HuH-7.5 (cell line): ENCODE data around the gene PTPRN2.
"Not testable (repeated sequence)": the region's sequence is repeated elsewhere in the genome, so short reads cannot be mapped to it uniquely, and the experiment has no call there.

Experiments
- DNase-seq: peaks from one replicate; pipeline ENCODE4 v3.0.0; 2011; ENCODE audit warnings: low spot score

Gene PTPRN2

GRCh38 chr7:158516524-158516923 is 71.1 kb downstream of the PTPRN2 start:
- no peak for DNase-seq

- no peak for DNase-seq
Measured at GRCh38 chr7:158512869-158513268, 74.8 kb downstream of the PTPRN2 start.

- DNase-seq, result no peak
Measured at GRCh38 chr7:158512042-158512441, 75.6 kb downstream of the PTPRN2 start.

GRCh38 chr7:158508802-158509385 is 78.7 kb downstream of the PTPRN2 start:
- no peak for DNase-seq

- peak; percentile 41 for DNase-seq
Measured at GRCh38 chr7:158508321-158508720, 79.3 kb downstream of the PTPRN2 start.

- no peak for DNase-seq
Measured at GRCh38 chr7:158507917-158508316, 79.7 kb downstream of the PTPRN2 start.

GRCh38 chr7:158507175-158507574 is 80.4 kb downstream of the PTPRN2 start:
- DNase-seq, result not testable (repeated sequence)

- no peak for DNase-seq
Measured at GRCh38 chr7:158506626-158507025, 81.0 kb downstream of the PTPRN2 start.

GRCh38 chr7:158505683-158506082 is 81.9 kb downstream of the PTPRN2 start:
- DNase-seq, result no peak

- DNase-seq, result no peak
Measured at GRCh38 chr7:158502068-158502750, 85.4 kb downstream of the PTPRN2 start.

GRCh38 chr7:158501393-158502067 is 86.1 kb downstream of the PTPRN2 start:
- DNase-seq, result no peak

- no peak for DNase-seq
Measured at GRCh38 chr7:158500651-158501052, 87.0 kb downstream of the PTPRN2 start.

- DNase-seq, result no peak
Measured at GRCh38 chr7:158499082-158499455, 88.6 kb downstream of the PTPRN2 start.

- DNase-seq, result no peak
Measured at GRCh38 chr7:158498443-158499081, 89.1 kb downstream of the PTPRN2 start.

GRCh38 chr7:158497627-158498026 is 90.0 kb downstream of the PTPRN2 start:
- DNase-seq, result no peak

GRCh38 chr7:158495786-158496185 is 91.8 kb downstream of the PTPRN2 start:
- DNase-seq, result peak; percentile 48

GRCh38 chr7:158495216-158495615 is 92.4 kb downstream of the PTPRN2 start:
- DNase-seq, result no peak

- DNase-seq, result no peak
Measured at GRCh38 chr7:158494643-158495042, 93.0 kb downstream of the PTPRN2 start.

GRCh38 chr7:158494162-158494586 is 93.4 kb downstream of the PTPRN2 start:
- DNase-seq, result no peak

- no peak for DNase-seq
Measured at GRCh38 chr7:158492367-158492764, 95.3 kb downstream of the PTPRN2 start.

GRCh38 chr7:158491094-158491493 is 96.5 kb downstream of the PTPRN2 start:
- DNase-seq, result no peak

- DNase-seq, result no peak
Measured at GRCh38 chr7:158490171-158490782, 97.3 kb downstream of the PTPRN2 start.
